Skin epidermis (tissue), 12 donors: ENCODE results near the gene PATJ.
"Not testable (repeated sequence)": the region's sequence is repeated elsewhere in the genome, so short reads cannot be mapped to it uniquely, and the experiment has no call there.

Experiments
- H3K27ac ChIP-seq, 21 experiments: fragments of 200-600 bp; sonication (generic) in 11 of 21; one replicate each; pipeline ENCODE4 v1.5.0; 2020; ENCODE audit warnings: mild to moderate bottlenecking in 3 of 21, inconsistent platforms in 2 of 21, moderate library complexity in 2 of 21
- H3K4me3 ChIP-seq, 7 experiments: fragments of 200-600 bp; sonication (generic) in 2 of 7; one replicate each; pipeline ENCODE4 v1.5.0; 2020; ENCODE audit warnings: inconsistent platforms in 2 of 7, mild to moderate bottlenecking in 2 of 7, moderate library complexity in 1 of 7

PATJ gene

DNA sequence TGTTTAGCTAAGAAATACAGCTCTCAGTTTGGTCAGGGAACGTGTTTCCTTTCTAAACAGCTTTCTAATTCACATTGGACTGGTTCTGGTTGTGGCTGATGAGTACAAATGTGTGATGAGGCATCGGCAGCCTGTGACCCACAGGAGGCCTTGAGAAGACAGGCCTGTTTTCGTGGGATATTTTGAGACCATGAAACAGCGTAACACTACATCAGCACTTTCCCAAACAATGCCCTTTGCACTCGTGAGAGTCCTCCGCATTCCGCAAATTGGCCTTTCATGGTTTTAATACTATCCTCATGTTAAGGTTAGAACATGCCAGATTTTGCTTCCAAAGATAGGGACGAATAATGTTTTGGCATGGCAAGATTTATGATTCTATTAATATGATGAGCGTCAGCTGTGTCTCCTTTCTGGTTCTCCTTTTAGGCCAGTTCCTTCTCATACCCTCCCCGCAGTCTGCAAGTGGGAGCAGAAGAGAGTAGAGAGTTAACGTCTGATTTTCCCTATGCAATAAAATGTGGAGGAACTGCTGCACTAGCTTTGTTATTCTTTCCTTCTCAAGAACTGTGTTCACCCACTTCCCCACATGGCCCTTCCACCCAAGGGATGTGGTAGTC lies 368.0 kb downstream of the PATJ start:
- no peak overlapping the region for H3K4me3 ChIP-seq
- no peak overlapping the region for H3K27ac ChIP-seq

DNA sequence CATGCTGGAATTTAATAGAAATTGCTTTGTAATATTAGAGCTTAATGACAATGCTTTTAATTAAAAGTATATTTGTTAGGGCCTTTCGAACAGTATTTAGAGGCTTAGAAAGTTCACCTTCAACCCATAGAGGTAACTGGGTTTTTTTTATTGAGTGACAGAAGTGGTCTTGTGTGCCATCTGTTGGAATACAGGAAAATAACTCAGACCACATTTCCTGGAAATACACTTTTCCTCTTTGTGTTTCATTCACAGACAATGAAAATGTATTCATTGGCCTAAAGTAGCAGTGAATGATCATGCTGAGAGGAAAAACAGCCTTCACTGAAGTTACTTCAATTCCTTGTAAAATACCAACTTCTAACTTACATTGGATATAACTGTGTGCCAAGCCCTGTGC lies 368.8 kb downstream of the PATJ start:
- Histone ChIP-seq H3K27ac (no peak overlapping the region), H3K4me3 (no peak overlapping the region)

DNA sequence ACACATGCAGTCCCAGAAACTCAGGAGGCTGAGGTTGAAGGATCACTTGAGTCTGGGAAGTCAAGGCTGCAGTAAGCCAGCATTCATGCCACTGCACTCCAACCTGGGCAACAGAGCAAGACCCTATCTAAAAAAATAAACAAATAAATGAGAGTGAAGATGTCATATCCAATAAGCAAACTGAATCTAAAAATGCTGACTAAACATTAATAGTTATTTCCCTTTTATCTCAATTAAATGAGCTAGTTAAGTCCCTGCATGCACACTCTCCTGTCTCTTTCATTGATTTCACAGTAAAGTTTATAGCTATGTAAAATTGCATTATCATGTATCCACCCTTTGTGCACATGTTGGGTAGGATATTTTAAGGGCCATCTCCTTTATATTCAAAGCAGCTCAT lies 371.2 kb downstream of the PATJ start:
- Histone ChIP-seq H3K27ac (no peak overlapping the region), H3K4me3 (no peak overlapping the region)

DNA sequence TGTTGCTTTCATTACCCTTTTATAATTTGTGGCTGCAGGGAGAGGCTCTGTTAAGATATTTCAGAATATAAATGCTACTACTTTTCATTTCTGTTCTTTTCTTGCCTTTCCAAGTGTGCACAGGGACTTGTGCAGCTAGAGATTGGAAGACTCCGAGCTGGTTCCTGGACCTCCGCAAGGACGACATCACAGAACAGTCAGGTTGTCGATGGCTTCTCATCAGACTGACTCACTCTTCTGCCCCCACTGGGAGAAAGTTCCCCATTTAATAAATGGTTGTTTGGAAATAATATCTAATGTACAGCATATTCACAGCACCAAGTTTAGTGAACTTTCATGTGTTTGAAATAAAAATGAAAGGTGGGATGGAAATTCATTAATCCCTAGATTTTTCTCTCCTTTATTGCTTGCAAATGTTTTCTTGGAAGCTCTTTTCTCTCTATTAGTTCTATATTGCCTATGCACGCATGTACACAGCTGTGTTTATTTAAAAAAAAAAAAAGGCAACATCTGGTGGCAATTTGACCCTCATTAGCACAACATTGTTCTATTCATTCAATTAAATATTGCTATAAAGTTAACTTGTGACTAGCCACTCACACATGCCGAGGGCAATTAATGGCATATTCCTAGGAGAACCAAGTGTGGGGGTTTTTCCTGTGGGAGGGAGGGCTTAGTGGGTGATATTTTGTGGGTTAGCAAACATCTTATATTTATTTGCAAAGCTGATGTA lies 374.9 kb downstream of the PATJ start:
- H3K4me3 ChIP-seq: no peak overlapping the region
- H3K27ac ChIP-seq: no peak overlapping the region

DNA sequence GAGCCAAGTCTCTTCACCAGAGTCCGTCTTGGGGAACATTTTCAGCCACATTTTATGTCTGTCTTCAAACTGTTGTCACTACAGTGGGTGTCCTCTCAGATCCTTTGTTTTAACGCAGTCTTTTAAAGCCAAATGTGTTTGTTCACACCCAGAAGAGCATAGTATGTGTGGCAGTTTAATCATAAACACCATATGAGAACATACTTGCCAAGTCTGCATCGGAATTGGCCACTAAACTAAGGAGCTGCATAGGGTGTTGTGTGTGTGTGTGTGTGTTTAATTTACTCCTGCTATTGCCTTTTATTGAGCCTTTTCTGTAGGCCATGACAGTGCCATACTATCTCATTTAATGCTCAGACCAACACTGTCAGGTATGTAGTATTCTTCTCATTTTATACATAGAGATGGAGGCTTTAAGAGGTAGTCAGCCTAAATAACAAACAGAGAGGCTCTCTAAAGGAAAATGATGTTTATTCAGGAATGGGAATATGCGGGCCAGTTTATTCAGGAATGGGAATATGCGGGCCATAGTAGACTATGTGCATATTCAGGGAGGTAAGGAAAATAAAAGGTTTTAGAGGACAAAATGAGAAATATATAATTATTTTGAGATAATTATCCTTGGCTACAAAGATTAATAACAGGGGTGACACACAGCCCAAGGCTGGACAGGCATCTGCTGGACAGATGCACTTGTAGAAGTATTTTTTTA lies 384.5 kb downstream of the PATJ start:
- Histone ChIP-seq H3K4me3 (no peak overlapping the region), H3K27ac (no peak overlapping the region)

DNA sequence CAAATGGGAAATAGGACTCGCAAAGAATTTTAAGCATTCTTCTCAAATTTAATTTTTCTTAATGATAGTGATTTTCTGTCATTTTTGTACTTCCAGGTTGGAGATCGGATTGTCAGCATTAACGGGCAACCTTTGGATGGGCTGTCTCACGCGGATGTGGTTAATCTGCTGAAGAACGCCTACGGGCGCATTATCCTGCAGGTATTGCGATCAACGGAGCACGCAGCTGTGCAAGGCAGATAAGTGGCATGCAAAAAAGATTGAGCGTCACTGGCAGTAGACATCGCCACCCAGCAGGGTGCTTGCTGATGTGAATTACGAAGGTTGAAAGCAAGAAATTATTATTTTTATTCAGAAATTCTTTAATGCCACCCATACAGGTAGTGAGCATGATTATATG lies 386.5 kb downstream of the PATJ start:
- Histone ChIP-seq H3K4me3 (no peak overlapping the region), H3K27ac (no peak overlapping the region)

DNA sequence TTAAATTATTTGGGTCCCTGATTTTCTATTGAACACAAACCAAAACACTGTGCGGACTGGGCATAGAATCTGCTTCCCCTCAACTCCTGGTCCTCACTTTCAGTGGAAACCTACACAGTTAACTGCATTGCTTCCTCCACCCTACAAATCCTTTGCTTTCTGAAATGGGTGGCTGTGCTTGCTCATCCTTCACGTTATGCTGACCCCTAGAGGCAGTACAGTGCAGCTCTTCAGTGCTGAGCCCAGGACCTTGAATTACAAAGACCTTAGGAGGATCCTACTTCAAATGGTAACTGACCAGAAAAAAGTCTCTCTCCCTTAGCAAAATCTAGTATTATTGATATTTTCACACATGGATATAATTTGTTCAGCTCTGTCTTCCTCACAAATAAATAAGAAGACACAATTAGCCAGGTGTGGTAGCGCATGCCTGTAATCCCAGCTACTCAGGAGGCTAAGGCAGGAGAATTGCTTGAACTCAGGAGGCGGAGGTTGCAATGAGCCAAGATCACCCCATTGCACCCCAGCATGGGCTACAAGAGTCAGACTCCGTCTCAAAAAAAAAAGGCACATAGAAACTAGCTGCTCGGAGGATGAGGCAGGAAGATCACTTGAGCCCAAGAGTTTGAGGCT lies 388.9 kb downstream of the PATJ start:
- no peak overlapping the region for H3K27ac ChIP-seq
- H3K4me3 ChIP-seq: no peak overlapping the region

DNA sequence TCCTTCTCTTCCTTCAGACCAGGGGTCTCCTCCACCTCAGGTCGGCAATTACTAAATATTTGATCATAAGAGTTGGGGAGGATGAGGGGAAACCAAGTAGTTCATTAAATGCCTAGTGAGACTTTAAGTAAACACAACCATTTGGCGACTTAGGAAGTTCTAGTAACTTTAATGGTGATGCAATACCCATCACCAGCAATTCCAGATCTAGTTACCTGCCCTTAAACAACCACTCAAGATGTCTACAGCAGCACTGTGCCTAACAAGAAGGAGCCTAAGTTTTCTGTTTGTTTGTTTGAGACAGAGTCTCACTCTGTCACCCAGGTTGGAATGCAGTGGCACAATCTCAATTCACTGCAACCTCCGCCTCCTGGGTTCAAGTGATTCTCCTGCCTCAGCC lies 395.7 kb downstream of the PATJ start:
- no peak overlapping the region for H3K4me3 ChIP-seq
- no peak overlapping the region for H3K27ac ChIP-seq

DNA sequence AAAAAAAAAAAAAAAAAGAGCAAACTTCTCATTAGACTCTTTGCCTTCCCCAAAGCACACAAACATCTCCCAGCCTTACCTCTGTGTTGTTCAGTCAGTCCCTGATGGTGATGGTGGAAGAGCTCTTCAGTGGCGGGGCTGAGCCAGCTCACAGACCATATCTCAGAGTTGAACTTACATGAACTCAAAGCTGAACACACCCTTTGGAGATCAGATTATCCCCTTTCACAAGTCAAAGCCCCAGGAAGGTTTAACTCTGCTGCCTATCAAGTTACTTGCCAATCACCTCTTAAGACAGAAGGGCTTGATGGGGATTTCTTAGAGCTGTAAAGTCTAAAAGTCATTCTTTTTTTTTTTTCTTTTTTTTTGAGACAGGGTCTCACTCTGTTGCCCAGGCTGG lies 397.1 kb downstream of the PATJ start:
- Histone ChIP-seq H3K4me3 (no peak overlapping the region), H3K27ac (no peak overlapping the region)

DNA sequence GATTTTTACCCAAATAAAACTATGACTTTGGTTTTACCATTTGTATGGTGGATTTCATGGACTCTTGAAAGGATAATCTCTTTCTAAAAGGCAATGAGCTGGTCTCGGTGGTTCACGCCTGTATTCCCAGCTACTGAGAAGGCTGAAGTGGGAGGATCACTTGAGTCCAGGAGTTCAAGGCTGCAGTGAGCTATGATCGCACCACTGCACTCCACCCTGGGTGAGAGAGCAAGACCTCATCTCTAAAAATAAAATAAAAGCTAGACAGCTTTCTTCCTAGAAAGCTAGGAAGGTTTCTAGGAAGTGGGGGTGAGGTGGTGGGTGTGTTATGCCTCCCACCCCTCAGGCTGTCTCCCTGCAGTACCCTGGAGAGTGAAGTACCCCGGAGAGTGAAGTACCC lies 398.4 kb downstream of the PATJ start:
- no peak overlapping the region for H3K27ac ChIP-seq
- no peak overlapping the region for H3K4me3 ChIP-seq

DNA sequence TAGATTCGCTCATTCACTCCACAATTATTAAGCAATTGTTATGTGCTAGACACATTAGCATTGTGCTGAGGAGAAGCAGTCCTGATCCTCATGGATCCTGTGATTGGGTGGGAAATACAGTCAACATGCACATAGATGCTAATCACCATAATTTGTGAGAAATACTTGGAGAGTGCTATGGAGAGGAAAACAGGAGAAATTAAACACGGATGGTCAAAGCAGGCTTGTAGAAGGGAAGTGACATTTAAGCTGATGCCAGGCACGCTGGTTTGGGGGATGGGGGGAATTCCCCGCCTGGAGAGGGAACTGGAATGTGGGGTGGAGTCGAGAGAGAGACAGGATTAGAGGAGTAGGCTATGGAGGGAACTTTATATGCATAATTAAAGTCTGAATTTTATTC lies 400.2 kb downstream of the PATJ start:
- H3K4me3 ChIP-seq: no peak overlapping the region
- no peak overlapping the region for H3K27ac ChIP-seq

DNA sequence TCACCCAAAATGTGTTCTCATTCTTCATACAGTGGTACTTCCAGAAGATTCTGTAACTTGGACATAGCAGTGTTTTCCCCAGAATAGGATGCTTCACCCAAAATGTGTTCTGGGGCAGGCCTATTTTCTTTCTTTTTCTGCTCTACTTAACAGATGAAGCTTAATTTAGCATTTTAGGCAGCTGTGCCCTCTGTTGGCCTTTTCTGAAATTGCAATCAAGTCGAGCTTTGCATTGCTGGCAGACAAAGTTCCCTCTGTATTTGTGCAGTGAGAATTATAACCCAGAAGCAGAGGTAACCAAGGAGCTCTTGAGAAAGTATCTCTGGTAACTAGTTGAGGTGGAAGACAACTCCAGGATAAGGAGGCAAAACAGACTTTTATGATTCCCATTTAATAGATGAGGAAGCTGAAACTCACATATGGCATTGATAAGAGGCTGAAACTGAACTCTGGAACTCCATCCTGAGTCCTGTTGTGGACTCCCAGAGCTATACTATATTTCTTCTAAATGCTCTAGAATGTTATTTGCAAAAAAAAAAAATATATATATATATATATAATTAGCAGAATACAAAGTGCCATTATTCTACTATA lies 402.1 kb downstream of the PATJ start:
- Histone ChIP-seq H3K4me3 (no peak overlapping the region), H3K27ac (no peak overlapping the region)

DNA sequence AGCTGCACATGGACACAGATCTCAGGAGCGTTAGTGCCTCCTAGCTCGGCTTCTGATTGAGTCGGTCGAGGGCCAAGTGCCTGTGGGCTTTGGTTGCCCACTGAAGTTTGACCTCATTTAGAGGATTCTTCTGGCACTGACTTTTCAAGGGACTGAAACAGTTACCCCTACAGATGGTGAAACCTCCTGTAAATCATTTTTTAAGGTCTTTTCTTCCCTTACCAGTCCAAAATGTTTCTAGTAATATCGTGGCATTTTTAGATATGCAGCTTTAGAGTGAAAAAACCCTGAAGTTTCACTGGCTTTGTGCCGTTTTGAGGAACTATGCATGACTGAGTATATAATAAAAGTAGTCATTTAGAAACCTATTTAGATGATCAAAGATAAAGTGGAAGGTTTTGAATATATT lies 417.7 kb downstream of the PATJ start:
- no peak overlapping the region for H3K27ac ChIP-seq
- no peak overlapping the region for H3K4me3 ChIP-seq

DNA sequence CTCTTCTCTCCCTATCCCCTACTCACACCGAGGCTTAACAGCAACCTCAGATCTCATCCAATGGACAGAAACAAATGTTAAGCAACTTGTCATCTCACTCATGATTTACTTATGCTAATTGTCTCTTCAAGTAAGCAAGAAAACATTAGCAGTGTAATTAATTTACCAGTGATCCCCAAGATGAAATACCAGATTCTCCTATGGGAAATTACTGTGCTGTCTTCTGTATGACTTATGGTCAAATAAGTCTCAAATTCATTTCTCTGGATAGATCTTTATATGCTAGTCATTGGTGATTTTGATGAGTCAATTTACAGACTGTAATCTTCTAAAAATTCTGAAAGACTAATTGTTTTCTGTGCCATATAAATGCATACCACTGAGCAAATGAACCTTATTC lies 419.4 kb downstream of the PATJ start:
- no peak overlapping the region for H3K27ac ChIP-seq
- no peak overlapping the region for H3K4me3 ChIP-seq

DNA sequence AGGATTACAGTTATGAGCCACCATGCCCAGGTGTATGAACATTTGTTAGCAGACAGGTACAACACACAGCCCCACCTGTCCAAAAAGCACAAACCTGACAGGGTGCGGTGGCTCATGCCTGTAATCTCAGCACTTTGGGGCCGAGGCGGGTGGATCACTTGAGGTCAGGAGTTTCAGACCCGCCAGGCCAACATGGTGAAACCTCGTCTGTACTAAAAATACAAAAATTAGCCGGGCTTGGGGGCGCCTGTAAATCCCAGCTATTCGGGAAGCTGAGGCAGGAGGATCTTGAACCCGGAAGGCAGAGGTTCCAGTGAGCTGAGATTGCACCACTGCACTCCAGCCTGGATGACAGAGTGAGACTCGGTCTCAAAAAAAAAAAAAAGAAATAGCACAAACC lies 428.1 kb downstream of the PATJ start:
- H3K27ac ChIP-seq, H3K4me3 ChIP-seq: not testable (repeated sequence)

DNA sequence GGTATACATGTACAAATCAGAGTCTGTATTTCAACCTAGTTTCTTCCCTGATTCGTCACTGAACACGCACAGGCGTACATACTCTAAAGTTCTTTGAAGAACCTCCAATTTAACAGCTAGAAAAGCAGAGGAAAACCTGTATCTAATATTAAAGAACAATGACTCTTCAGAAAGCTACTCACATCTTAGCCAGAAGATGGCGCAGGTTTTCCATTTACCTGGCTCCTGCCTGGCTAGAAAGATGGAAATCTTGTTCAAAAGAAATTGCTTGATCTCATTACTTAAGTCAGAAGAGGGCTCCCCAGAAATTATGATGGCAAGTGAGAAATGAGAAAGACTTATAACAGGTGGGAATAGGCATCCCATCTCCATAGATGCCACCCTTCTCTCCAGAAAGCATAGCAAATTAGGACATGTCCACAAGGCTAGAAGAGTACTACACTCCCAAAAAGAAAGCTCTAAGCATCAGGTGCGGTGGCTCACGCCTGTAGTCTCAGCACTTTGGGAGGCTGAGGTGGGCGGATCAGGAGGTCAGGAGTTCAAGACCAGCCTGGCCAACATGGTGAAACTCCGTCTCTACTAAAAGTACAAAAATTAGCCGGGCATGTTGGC lies 433.4 kb downstream of the PATJ start:
- Histone ChIP-seq H3K4me3 (no peak overlapping the region), H3K27ac (no peak overlapping the region)

DNA sequence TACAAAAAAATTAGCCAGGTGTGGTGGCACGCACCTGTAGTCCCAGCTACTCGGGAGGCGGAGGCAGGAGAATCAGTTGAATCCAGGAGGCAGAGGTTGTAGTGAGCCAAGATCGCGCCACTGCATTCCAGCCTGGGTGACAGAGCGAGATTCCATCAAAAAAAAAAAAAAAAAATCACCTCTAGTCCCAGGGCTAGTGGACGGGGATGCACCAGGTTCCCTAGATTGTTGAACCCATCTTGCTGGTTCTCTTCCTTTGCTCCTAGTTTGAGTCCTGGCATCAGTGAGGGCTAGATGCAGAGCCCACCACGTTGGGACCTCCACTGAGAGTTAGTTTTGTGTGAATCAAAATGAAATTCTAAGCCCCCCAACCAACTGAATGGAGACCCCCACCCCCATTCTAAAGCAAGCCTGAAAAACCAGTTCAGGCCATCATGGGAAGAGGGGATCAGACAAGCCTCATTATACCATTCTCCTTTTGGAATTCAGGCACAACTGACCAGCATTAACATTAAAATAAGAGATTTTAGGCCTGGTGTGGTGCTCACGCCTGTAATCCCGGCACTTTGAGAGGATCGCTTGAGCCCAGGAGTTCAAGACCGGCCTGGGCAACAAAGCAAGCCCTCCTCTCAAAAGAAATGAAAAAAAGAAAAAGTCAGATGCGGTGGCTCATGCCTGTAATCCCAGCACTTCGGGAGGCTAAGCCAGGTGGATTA lies 434.5 kb downstream of the PATJ start:
- Histone ChIP-seq H3K27ac (no peak overlapping the region), H3K4me3 (no peak overlapping the region)

DNA sequence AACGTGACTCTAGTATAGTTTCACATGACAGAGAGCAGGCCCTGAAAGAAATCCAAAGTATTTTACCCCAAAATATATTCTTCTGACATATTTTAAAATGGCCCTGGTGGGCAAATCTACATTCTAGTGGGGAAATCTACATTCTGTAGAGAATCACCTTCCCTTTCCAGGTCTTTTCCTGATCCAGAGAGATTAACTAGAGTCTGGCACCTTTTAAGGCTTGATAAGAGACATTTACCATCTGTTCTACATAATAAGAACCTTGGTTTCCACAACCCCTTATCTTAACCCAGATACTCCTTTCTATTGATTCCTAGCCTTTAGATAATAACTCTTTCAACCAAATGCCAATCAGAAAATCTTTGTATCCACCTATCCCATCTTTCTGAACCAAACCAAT lies 435.3 kb downstream of the PATJ start:
- no peak overlapping the region for H3K27ac ChIP-seq
- no peak overlapping the region for H3K4me3 ChIP-seq

DNA sequence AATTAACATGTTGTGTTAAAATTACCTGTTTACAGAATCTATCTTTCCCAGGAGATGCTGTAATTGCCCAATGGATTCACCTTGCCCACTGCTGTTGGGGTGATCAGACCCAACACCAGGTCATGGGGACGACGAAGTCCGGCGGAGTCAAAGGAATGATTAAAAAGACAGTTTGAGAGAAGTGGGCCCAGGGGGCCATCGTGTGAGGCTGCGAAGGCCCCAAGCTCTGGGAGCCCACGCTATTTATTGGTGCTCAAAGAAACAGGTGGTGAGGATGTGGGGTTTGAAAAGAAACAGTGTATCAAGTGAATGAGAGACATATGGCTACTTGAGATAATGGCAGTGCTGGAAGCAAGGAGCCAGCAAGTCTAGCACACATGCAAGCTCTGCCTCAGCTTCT lies 436.1 kb downstream of the PATJ start:
- Histone ChIP-seq H3K27ac (no peak overlapping the region), H3K4me3 (no peak overlapping the region)
